Endodermal cell (in vitro differentiated cells): ENCODE data around the gene MTUS2. TPM values are rescaled to one million over a fixed set of nuclear protein-coding genes. Genes with fewer than 3 reads are reported as not detected.

Experiments used
- DNase-seq: peaks from one replicate; pipeline ENCODE4 v3.0.0-alpha.2; 2017
- H3K27ac ChIP-seq: 2 replicates; pipeline ENCODE4 v1.5.1; 2013; ENCODE audit warnings: mild to moderate bottlenecking, low read depth, low read length, moderate library complexity
- H3K27me3 ChIP-seq: 2 replicates; pipeline ENCODE4 v1.6.1; 2013; ENCODE audit warnings: mild to moderate bottlenecking, low read length, moderate library complexity; ENCODE audit not compliant: insufficient read depth, control insufficient read depth, poor library complexity, severe bottlenecking
- H3K36me3 ChIP-seq: 2 replicates; pipeline ENCODE4 v1.7.0; 2013; ENCODE audit warnings: mild to moderate bottlenecking, low read length, moderate library complexity; ENCODE audit not compliant: control insufficient read depth, insufficient read depth
- H3K4me1 ChIP-seq: one replicate; pipeline ENCODE4 v1.7.0; 2013; ENCODE audit warnings: low read length; ENCODE audit not compliant: control insufficient read depth, insufficient read depth
- H3K4me3 ChIP-seq: 2 replicates; pipeline ENCODE4 v1.5.1; 2013; ENCODE audit warnings: mild to moderate bottlenecking, low read length, moderate library complexity
- H3K9ac ChIP-seq: 2 replicates; pipeline ENCODE4 v1.6.1; 2013; ENCODE audit warnings: mild to moderate bottlenecking, low read length, moderate library complexity; ENCODE audit not compliant: poor library complexity, severe bottlenecking; ENCODE audit errors: extremely low read depth
- H3K9me3 ChIP-seq: 2 replicates; pipeline ENCODE4 v1.6.1; 2013; ENCODE audit warnings: mild to moderate bottlenecking, low read length, moderate library complexity; ENCODE audit not compliant: control insufficient read depth
- H3K27ac Mint-ChIP-seq: 2 replicates; pipeline ENCODE4 v1.8.0; 2020; ENCODE audit warnings: mixed read lengths
- H3K27me3 Mint-ChIP-seq: 2 replicates; pipeline ENCODE4 v1.8.0; 2021; ENCODE audit warnings: mild to moderate bottlenecking, mixed read lengths; ENCODE audit not compliant: insufficient read depth
- H3K36me3 Mint-ChIP-seq: 2 replicates; pipeline ENCODE4 v1.8.0; 2020; ENCODE audit warnings: low read depth, mixed read lengths
- H3K4me1 Mint-ChIP-seq: 2 replicates; pipeline ENCODE4 v1.8.0; 2020; ENCODE audit warnings: mixed read lengths
- H3K4me3 Mint-ChIP-seq: 2 replicates; pipeline ENCODE4 v1.8.0; 2020; ENCODE audit warnings: mild to moderate bottlenecking, moderate library complexity, mixed read lengths
- H3K9me3 Mint-ChIP-seq: 2 replicates; pipeline ENCODE4 v1.8.0; 2020; ENCODE audit warnings: mild to moderate bottlenecking, mixed read lengths
- WGBS, 2 experiments: methylation state at CpG; one replicate each; pipeline versions ENCODE4 v1.1.5 to v1.1.7; 2013; ENCODE audit warnings: missing lambda C conversion rate in 2 of 2, mixed read lengths in 1 of 2; ENCODE audit not compliant: insufficient coverage in 1 of 2, insufficient read length in 1 of 2; 5-methylcytosine and 5-hydroxymethylcytosine counted together
- total RNA-seq, 2 donors: library from RNA; stranded (reverse); fragmentation: NEBNext Ultra II Directional in 1 of 2; extraction: Animal tissue kit (Norgen Biotek cat#: 25700) in 1 of 2; gene quantifications; 2 replicates in 1 of 2; 3 replicates in 1 of 2; pipeline ENCODE4 v1.2.1, GENCODE V29; 2021
- TF ChIP-seq, protein P1 (sequence below): fragments of 200-600 bp; sonication (generic); conservative IDR thresholded peaks from 2 replicates; pipeline ENCODE4 v1.5.0; 2021; ENCODE audit warnings: antibody characterized with exemption, mild to moderate bottlenecking

Gene MTUS2
- total RNA-seq, 2 donors from 2014 or later, result 1.2 to 1.3 TPM

DNA sequence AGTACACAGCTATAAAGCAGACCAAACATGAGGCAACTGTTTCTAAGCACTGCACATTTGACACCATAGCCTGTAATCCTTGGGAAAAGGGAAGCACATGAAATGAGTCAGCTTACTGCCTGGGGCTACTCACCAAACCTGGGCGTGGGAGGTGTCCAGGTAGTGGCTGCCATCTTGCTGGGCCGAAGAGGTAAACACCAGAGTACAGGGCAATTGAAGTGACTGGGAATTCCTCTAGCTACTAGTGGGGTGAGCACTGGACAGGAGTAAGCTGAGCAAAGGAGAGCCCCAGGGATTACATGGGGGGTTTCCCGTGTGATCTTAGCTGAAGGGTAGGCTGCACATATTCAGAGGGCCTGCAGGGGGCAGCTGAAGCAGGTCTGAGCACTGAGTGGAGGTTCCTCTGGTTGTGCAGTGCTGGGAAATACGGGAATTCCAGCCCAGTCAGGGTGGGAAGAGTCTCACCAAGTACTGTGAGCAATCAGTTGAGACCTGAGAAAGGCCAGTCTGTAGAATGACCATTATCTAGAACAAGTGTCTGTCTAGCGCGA lies 634.9 kb downstream of the MTUS2 start:
- Mint-ChIP-seq H3K9me3 (no peaks in the 10 kb centered on the region), H3K36me3 (no peaks in the 10 kb centered on the region), H3K27me3 (peaks cover 3% of the 10 kb centered on the region), H3K4me3 (no peak overlapping the region), H3K27ac (no peak overlapping the region), H3K4me1 (no peaks in the 10 kb centered on the region)
- TF ChIP-seq, protein P1, sequence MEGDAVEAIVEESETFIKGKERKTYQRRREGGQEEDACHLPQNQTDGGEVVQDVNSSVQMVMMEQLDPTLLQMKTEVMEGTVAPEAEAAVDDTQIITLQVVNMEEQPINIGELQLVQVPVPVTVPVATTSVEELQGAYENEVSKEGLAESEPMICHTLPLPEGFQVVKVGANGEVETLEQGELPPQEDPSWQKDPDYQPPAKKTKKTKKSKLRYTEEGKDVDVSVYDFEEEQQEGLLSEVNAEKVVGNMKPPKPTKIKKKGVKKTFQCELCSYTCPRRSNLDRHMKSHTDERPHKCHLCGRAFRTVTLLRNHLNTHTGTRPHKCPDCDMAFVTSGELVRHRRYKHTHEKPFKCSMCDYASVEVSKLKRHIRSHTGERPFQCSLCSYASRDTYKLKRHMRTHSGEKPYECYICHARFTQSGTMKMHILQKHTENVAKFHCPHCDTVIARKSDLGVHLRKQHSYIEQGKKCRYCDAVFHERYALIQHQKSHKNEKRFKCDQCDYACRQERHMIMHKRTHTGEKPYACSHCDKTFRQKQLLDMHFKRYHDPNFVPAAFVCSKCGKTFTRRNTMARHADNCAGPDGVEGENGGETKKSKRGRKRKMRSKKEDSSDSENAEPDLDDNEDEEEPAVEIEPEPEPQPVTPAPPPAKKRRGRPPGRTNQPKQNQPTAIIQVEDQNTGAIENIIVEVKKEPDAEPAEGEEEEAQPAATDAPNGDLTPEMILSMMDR, result peak; percentile 72
- DNase-seq, result peak; percentile 62
- no peak overlapping the region for H3K27ac ChIP-seq
- 80 to 86% methylated on average over 3 to 6 of the region's 6 CpGs for WGBS, 2 experiments
- H3K9me3 ChIP-seq, result no peaks in the 10 kb centered on the region
- H3K27me3 ChIP-seq, result no peaks in the 10 kb centered on the region
- H3K9ac ChIP-seq, result no peak overlapping the region
- H3K36me3 ChIP-seq, result no peaks in the 10 kb centered on the region
- H3K4me3 ChIP-seq, result no peak overlapping the region
- H3K4me1 ChIP-seq, result no peaks in the 10 kb centered on the region

DNA sequence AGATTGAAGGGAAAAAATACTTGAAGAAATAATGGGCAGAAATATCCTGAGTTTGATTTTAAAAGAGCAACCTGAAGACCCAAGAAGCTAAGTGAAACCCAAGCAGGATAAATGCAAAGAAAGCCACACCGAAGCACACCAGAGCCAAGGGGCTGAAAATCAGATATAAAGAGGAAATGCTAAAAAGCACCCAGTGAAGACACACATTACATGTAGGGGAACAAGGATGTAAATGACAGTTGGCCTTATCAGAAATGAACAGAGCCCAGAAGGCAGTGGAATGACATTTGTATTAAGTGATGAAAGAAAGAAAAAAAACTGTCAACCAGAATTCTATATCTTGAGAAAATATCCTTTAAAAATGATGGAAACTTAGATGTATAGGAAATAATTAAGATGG lies 636.3 kb downstream of the MTUS2 start:
- Mint-ChIP-seq H3K4me1 (no peaks in the 10 kb centered on the region), H3K4me3 (no peak overlapping the region), H3K27me3 (peaks cover 3% of the 10 kb centered on the region), H3K27ac (no peak overlapping the region), H3K9me3 (no peaks in the 10 kb centered on the region), H3K36me3 (no peaks in the 10 kb centered on the region)
- Histone ChIP-seq H3K27ac (no peak overlapping the region), H3K27me3 (no peaks in the 10 kb centered on the region), H3K9ac (no peak overlapping the region), H3K4me3 (no peak overlapping the region), H3K9me3 (no peaks in the 10 kb centered on the region), H3K36me3 (no peaks in the 10 kb centered on the region), H3K4me1 (no peaks in the 10 kb centered on the region)
- no peak for DNase-seq
- TF ChIP-seq, protein P1, result no peak
- 93 to 100% methylated on average over 1 of the region's 1 CpG for WGBS, 2 experiments

DNA sequence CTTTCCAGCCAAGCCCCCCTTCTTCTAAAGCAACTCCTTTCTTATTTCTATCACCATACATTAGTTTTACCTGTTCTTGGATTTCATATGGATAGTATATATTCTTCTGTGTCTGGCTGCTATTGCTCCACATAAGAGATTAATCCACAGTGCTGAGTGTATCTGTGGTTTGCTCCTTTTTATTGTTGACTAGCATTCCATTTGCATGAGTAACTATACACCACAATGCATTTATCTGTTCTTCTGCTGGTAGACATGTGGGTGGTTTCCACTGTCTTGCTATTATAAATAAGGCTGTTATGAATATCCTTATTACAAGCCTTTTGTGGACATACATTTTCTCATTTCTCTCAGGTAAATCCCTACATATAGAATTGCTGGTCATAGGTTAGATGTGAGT lies 637.2 kb downstream of the MTUS2 start:
- H3K4me1 ChIP-seq, result no peaks in the 10 kb centered on the region
- Mint-ChIP-seq H3K4me1 (no peaks in the 10 kb centered on the region), H3K36me3 (no peaks in the 10 kb centered on the region), H3K27me3 (peaks cover 3% of the 10 kb centered on the region), H3K27ac (no peak overlapping the region), H3K4me3 (no peak overlapping the region), H3K9me3 (no peaks in the 10 kb centered on the region)
- no peak overlapping the region for H3K4me3 ChIP-seq
- no peaks in the 10 kb centered on the region for H3K9me3 ChIP-seq
- no peak overlapping the region for H3K27ac ChIP-seq
- TF ChIP-seq, protein P1, result no peak
- no peak overlapping the region for H3K9ac ChIP-seq
- H3K36me3 ChIP-seq, result no peaks in the 10 kb centered on the region
- no peak for DNase-seq
- H3K27me3 ChIP-seq, result no peaks in the 10 kb centered on the region
